Endothelial cell of umbilical vein (primary cell): ENCODE measurements around the gene SPON1. TPM values are rescaled to one million over a fixed set of nuclear protein-coding genes. Genes with fewer than 3 reads are reported as not detected.

Source experiments
- BruUV-seq: library from RNA; stranded (reverse); fragments of 400-500 nt; replicated peaks from 2 replicates; lab custom pipeline; 2021; lab: Mats Ljungman, UMichigan
- CTCF ChIA-PET: fragments of 300-600, 350-600 bp; sonication (Branson Sonifier 250); formaldehyde crosslinking; loops from one replicate; lab custom pipeline; 2021; ENCODE audit warnings: antibody characterized with exemption, inconsistent platforms; lab: Charles Lee
- POLR2A ChIA-PET: fragments of 300-600, 350-600 bp; sonication (Branson Sonifier 250); formaldehyde crosslinking; loops from one replicate; lab custom pipeline; 2021; ENCODE audit warnings: antibody characterized with exemption, inconsistent platforms; lab: Charles Lee
- DNase-seq: peaks from one replicate; pipeline ENCODE4 v3.0.0-alpha.2; 2011; ENCODE audit warnings: low read depth, low spot score
- FAIRE-seq: peaks from 2 replicates; lab custom pipeline; 2011; peaks lifted over from hg19 to GRCh38; lab: Jason Lieb, UNC
- H2AFZ ChIP-seq: 2 replicates; pipeline ENCODE4 v1.6.0; 2012; ENCODE audit warnings: low read depth, low read length, control low read depth, inconsistent platforms
- H3K27ac ChIP-seq: 2 replicates; pipeline ENCODE4 v1.5.1; 2011; ENCODE audit warnings: low read depth, mild to moderate bottlenecking, control low read depth, low read length, moderate library complexity; ENCODE audit not compliant: insufficient read depth
- H3K27me3 ChIP-seq, 2 experiments: 2 replicates each; pipeline versions ENCODE4 v1.6.0 to v1.6.1; 2011; ENCODE audit warnings: low read length in 2 of 2, mixed read lengths in 1 of 2; ENCODE audit not compliant: control insufficient read depth in 2 of 2, insufficient read depth in 2 of 2
- H3K36me3 ChIP-seq, 2 experiments: 2 replicates in 1 of 2; 3 replicates in 1 of 2; pipeline ENCODE4 v1.5.1; 2011; ENCODE audit warnings: low read length in 2 of 2, mild to moderate bottlenecking in 1 of 2, moderate library complexity in 1 of 2; ENCODE audit not compliant: control insufficient read depth in 2 of 2, insufficient read depth in 2 of 2; ENCODE audit errors: extremely low read depth in 1 of 2
- H3K4me1 ChIP-seq: 3 replicates; pipeline ENCODE4 v1.5.1; 2011; ENCODE audit warnings: mild to moderate bottlenecking, low read length; ENCODE audit not compliant: control insufficient read depth, insufficient read depth; ENCODE audit errors: extremely low read depth
- H3K4me2 ChIP-seq: 2 replicates; pipeline ENCODE4 v1.6.1; 2011; ENCODE audit warnings: low read length, control low read depth, mixed read lengths; ENCODE audit not compliant: insufficient read depth
- H3K4me3 ChIP-seq, 3 experiments: fragments of 200-600 bp in 1 of 3; sonication (generic), shearing (Covaris generic) in 1 of 3; replicated peaks in 1 of 3; 2 replicates each; pipeline ENCODE4 v1.5.1; 2011 to 2016; ENCODE audit warnings: control low read depth in 3 of 3, low read length in 3 of 3, mild to moderate bottlenecking in 2 of 3, inconsistent platforms in 1 of 3, low read depth in 1 of 3, moderate library complexity in 1 of 3; ENCODE audit not compliant: insufficient read depth in 1 of 3
- H3K79me2 ChIP-seq: 2 replicates; pipeline ENCODE4 v1.6.0; 2012; ENCODE audit warnings: low read length, inconsistent platforms; ENCODE audit not compliant: control insufficient read depth, insufficient read depth
- H3K9ac ChIP-seq: replicated peaks from 2 replicates; pipeline ENCODE3; 2011; ENCODE audit warnings: low read length, control low read depth; ENCODE audit not compliant: insufficient read depth; ENCODE audit errors: extremely low read depth
- H3K9me1 ChIP-seq: replicated peaks from 3 replicates; pipeline ENCODE4 v1.6.0; 2011; ENCODE audit warnings: mild to moderate bottlenecking, low read length; ENCODE audit not compliant: control insufficient read depth, insufficient read depth; ENCODE audit errors: extremely low read depth
- H3K9me3 ChIP-seq: replicated peaks from 2 replicates; pipeline ENCODE4 v1.5.1; 2012; ENCODE audit warnings: low read length, inconsistent platforms; ENCODE audit not compliant: control insufficient read depth, insufficient read depth
- H4K20me1 ChIP-seq: replicated peaks from 2 replicates; pipeline ENCODE3; 2011; ENCODE audit warnings: mild to moderate bottlenecking, low read length; ENCODE audit not compliant: control insufficient read depth, insufficient read depth; ENCODE audit errors: extremely low read depth
- CTCF ChIP-seq, 2 donors: IDR thresholded peaks; 1 replicate in 1 of 2; 2 replicates in 1 of 2; pipeline ENCODE4 v1.5.1; 2011; ENCODE audit warnings: low read length in 2 of 2, mild to moderate bottlenecking in 2 of 2, moderate library complexity in 2 of 2, control low read depth in 1 of 2, inconsistent platforms in 1 of 2, low read depth in 1 of 2; ENCODE audit not compliant: insufficient read depth in 1 of 2; ENCODE audit errors: extremely low read depth in 1 of 2
- EZH2 ChIP-seq: IDR thresholded peaks from 2 replicates; pipeline ENCODE4 v1.6.1; 2012; ENCODE audit warnings: borderline replicate concordance, low read depth, mild to moderate bottlenecking, moderate library complexity, low read length, inconsistent platforms; ENCODE audit not compliant: severe bottlenecking
- FOS ChIP-seq: IDR thresholded peaks from 2 replicates; pipeline ENCODE4 v1.6.1; 2011; ENCODE audit warnings: mild to moderate bottlenecking, low read length, moderate library complexity, borderline replicate concordance; ENCODE audit not compliant: insufficient read depth
- GATA2 ChIP-seq: IDR thresholded peaks from 2 replicates; pipeline ENCODE4 v1.7.0; 2011; ENCODE audit warnings: low read depth, mild to moderate bottlenecking, moderate library complexity, mixed read lengths, low read length; ENCODE audit not compliant: insufficient read length, insufficient read depth
- JUN ChIP-seq: IDR thresholded peaks from 2 replicates; pipeline ENCODE4 v1.6.1; 2011; ENCODE audit warnings: borderline replicate concordance, low read depth; ENCODE audit not compliant: insufficient read length, insufficient read depth
- MAX ChIP-seq: IDR thresholded peaks from 2 replicates; pipeline ENCODE4 v1.6.1; 2011; ENCODE audit not compliant: insufficient read depth, insufficient read length
- MYC ChIP-seq: IDR thresholded peaks from one replicate; pipeline ENCODE4 v1.6.1; 2011; ENCODE audit warnings: mild to moderate bottlenecking, low read depth, low read length
- POLR2A ChIP-seq: IDR thresholded peaks from 2 replicates; pipeline ENCODE4 v1.6.1; 2012; ENCODE audit warnings: low read depth, mild to moderate bottlenecking, control low read depth, low read length
- POLR2AphosphoS5 ChIP-seq: IDR thresholded peaks from 2 replicates; pipeline ENCODE4 v1.6.1; 2012; ENCODE audit warnings: low read depth, mild to moderate bottlenecking, control low read depth, low read length, moderate library complexity; ENCODE audit not compliant: insufficient read depth
- dilution Hi-C: fragments of 300-500 bp; cut with MboI; formaldehyde crosslinking; loops from one replicate; pipeline ENCODE4 v1.15.0; 2019; ENCODE audit warnings: low sequenced_read_pairs; ENCODE audit not compliant: extremely low pct_ligation_motif_present
- intact Hi-C: fragments of 100-400 bp; cut with micrococcal nuclease; formaldehyde crosslinking; loops from one replicate; pipeline ENCODE4 v1.10.0; 2022
- polyA plus RNA-seq, 4 experiments: library from polyadenylated mRNA; depleted of rRNA in 3 of 4; stranded (reverse) in 3 of 4; unstranded in 1 of 4; fragments of >200 nt; gene quantifications; 2 replicates each; pipeline versions ENCODE4 v1.2.1 to v1.2.3, GENCODE V29; 2011 to 2012; ENCODE audit warnings: missing spikeins in 1 of 4
- total RNA-seq: library from RNA; stranded (reverse); gene quantifications from 2 replicates; pipeline ENCODE4 v1.2.3, GENCODE V29; 2021

SPON1 gene
- total and polyA plus RNA-seq, 2 donors (not counting 3 experiments of a cell fraction or from before 2014, with no cell fraction given): 0.31 TPM; not detected in 1

DNA sequence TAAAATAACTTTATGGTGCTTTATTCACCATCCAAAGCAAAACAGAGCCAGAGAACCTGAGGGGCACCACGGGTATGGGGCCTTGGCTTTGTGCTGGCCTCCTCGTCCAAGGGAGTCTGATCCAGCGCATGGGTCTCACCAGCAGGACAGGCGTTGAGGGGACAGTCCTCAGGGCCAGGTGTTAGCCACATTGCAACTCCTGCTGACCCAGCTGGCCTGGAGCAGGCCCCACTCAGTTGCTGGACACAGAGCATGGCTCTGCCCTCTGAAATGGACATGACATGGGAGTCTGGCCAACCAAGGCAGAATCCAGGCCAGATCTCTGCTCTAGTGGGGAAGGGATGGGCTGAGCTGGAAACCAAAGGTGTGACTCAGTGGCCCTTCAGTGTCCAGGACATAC lies 280.2 kb downstream of the SPON1 start:
- H3K4me2 ChIP-seq: no peak overlapping the region
- peaks cover 15 to 20% of the 10 kb centered on the region in 2 experiments for H3K27me3 ChIP-seq
- H3K36me3 ChIP-seq: no peaks in the 10 kb centered on the region
- H3K4me1 ChIP-seq: no peaks in the 10 kb centered on the region
- H3K9me1 ChIP-seq: no peaks in the 10 kb centered on the region
- H2AFZ ChIP-seq: no peak overlapping the region
- BruUV-seq: no TSS peak
- no peak for TF ChIP-seq GATA2
- no peak for TF ChIP-seq FOS
- TF ChIP-seq EZH2: no peak
- no peak for TF ChIP-seq CTCF (IDR thresholded peaks at IDR 0.05; ENCODE audit: extremely low read depth in 1 of 2, insufficient read depth in 1 of 2, low read depth in 1 of 2, low read length in 2 of 2)
- TF ChIP-seq MYC: no peak
- TF ChIP-seq JUN: no peak
- no peak for TF ChIP-seq POLR2A
- TF ChIP-seq POLR2AphosphoS5: no peak
- TF ChIP-seq MAX: no peak
- DNase-seq (no peak), FAIRE-seq (no peak)
- CTCF ChIA-PET: no interaction called here
- dilution Hi-C loops (no loop called here), intact Hi-C loops (no loop called here)
- no peaks in the 10 kb centered on the region for H3K79me2 ChIP-seq
- POLR2A ChIA-PET: no interaction called here
- no peak overlapping the region for H3K27ac ChIP-seq
- H3K9me3 ChIP-seq: no peaks in the 10 kb centered on the region
- no peak overlapping the region for H3K4me3 ChIP-seq
- no peaks in the 10 kb centered on the region for H4K20me1 ChIP-seq
- no peak overlapping the region for H3K9ac ChIP-seq
